Stomach (tissue), 9 donors: Measurements from ENCODE around the gene NAB2. TPM values are rescaled to one million over a fixed set of nuclear protein-coding genes. Genes with fewer than 3 reads are reported as not detected.

ENCODE experiments used
- DNase-seq, 2 donors: peaks; one replicate each; pipeline versions ENCODE4 v3.0.0 to v3.0.0-alpha.2; 2013 to 2019
- H3K27ac ChIP-seq, 5 donors: fragments of 200-600 bp in 4 of 5; sonication (generic) in 4 of 5; one replicate each; pipeline ENCODE4 v1.5.1; 2013 to 2019; ENCODE audit warnings: mild to moderate bottlenecking in 1 of 5, moderate library complexity in 1 of 5
- H3K27me3 ChIP-seq, 3 donors: fragments of 200-600 bp; sonication (generic); one replicate each; pipeline ENCODE4 v1.5.1; 2017 to 2019; ENCODE audit warnings: mixed run types in 1 of 3
- H3K36me3 ChIP-seq, 4 donors: fragments of 200-600 bp; sonication (generic); 1 replicate in 3 of 4; 2 replicates in 1 of 4; pipeline ENCODE4 v1.5.1; 2016 to 2019
- H3K4me1 ChIP-seq, 4 donors: fragments of 200-600 bp; sonication (generic); one replicate each; pipeline ENCODE4 v1.5.1; 2016 to 2019
- H3K4me3 ChIP-seq, 4 donors: fragments of 200-600 bp; sonication (generic) in 3 of 4; one replicate each; pipeline ENCODE4 v1.5.1; 2016 to 2019; ENCODE audit warnings: mild to moderate bottlenecking in 1 of 4
- H3K9me3 ChIP-seq, 4 donors: fragments of 200-600 bp; sonication (generic); one replicate each; pipeline ENCODE4 v1.5.1; 2016 to 2019
- CTCF ChIP-seq, 7 experiments: fragments of 450-650 bp in 4 of 7; fragments of 200-600 bp in 3 of 7; sonication (generic) in 3 of 7; IDR thresholded peaks; one replicate each; pipeline ENCODE4 v1.5.1; 2016 to 2019; ENCODE audit warnings: antibody characterized with exemption in 7 of 7, control low read depth in 2 of 7, mild to moderate bottlenecking in 1 of 7
- EP300 ChIP-seq: sonication (generic); formaldehyde crosslinking; IDR thresholded peaks from one replicate; pipeline ENCODE4 v1.6.1; 2017; ENCODE audit warnings: antibody characterized with exemption
- POLR2A ChIP-seq, 4 donors: fragments of 450-650 bp; IDR thresholded peaks; one replicate each; pipeline ENCODE4 v1.6.1; 2016; ENCODE audit warnings: antibody characterized with exemption in 4 of 4, control low read depth in 2 of 4, mild to moderate bottlenecking in 1 of 4, moderate library complexity in 1 of 4
- POLR2AphosphoS5 ChIP-seq, 3 donors: sonication (generic); formaldehyde crosslinking; IDR thresholded peaks; one replicate each; pipeline ENCODE4 v1.6.1; 2016; ENCODE audit warnings: antibody characterized with exemption in 3 of 3
- whole genome bisulfite sequencing, 5 donors: extraction: QIAGEN DNeasy Blood & Tissue Kit in 3 of 5; methylation state at CpG; one replicate each; pipeline versions ENCODE4 v1.1.5 to v1.1.7; 2013 to 2018; 5-methylcytosine and 5-hydroxymethylcytosine counted together
- intact Hi-C: fragments of 100-400 bp; cut with DNase I; formaldehyde crosslinking; loops from one replicate; pipeline ENCODE4 v1.15.1; 2023; ENCODE audit warnings: low total_unique reads
- polyA plus RNA-seq, 3 donors: library from polyadenylated mRNA; stranded (reverse); fragments of 200-250 nt; gene quantifications; one replicate each; pipeline ENCODE4 v1.2.3, GENCODE V29; 2013
- total RNA-seq, 5 donors: library from RNA; depleted of rRNA; stranded (reverse); fragments of >200 nt; gene quantifications; one replicate each; pipeline versions ENCODE4 v1.1.0 to v1.2.3, GENCODE V29; 2014 to 2016
- donor health status: healthy with polysubstance abuse.
- donor health status: Bipolar disorder and iron deficiency.
- donor health status: healthy.

NAB2 gene
- total and polyA plus RNA-seq, 8 donors, result 1.7 to 16.6 (median 12.1) TPM; not detected in 1

GRCh38 chr12:57099766-57100165 lies 10.9 kb downstream of the NAB2 start:
- intact Hi-C loops, result no loop called here
- H3K36me3 ChIP-seq, result peaks cover 60 to 94% (median 91%) of the 10 kb centered on the region in 4 donors
- H3K27ac ChIP-seq, result peak overlapping the region in 2 of 5 donors; percentile 41 to 50
- H3K4me3 ChIP-seq, result no peak overlapping the region
- peaks cover 9 to 69% (median 19%) of the 10 kb centered on the region in 4 donors for H3K4me1 ChIP-seq
- TF ChIP-seq CTCF (IDR thresholded peaks at IDR 0.05), result no peak
- no peak for TF ChIP-seq POLR2A (IDR thresholded peaks at IDR 0.05)
- TF ChIP-seq EP300, result no peak
- no peak for TF ChIP-seq POLR2AphosphoS5 (IDR thresholded peaks at IDR 0.05)
- no peak for DNase-seq
- WGBS, 5 donors, result 68 to 79% (median 77%) methylated on average over 12 of the region's 12 CpGs
- no peaks in the 10 kb centered on the region for H3K27me3 ChIP-seq
- no peaks in the 10 kb centered on the region for H3K9me3 ChIP-seq

- intact Hi-C loops, result no loop called here
- peak; percentile 58 to 73 for DNase-seq
Observed at GRCh38 chr12:57101892-57102695, 13.2 kb downstream of the NAB2 start.

GRCh38 chr12:57103856-57104255 lies 14.9 kb downstream of the NAB2 start:
- H3K36me3 ChIP-seq, result peaks cover 50 to 92% (median 83%) of the 10 kb centered on the region in 4 donors
- H3K4me3 ChIP-seq, result no peak overlapping the region
- no peaks in the 10 kb centered on the region for H3K9me3 ChIP-seq
- peaks cover 23 to 69% (median 36%) of the 10 kb centered on the region in 4 donors for H3K4me1 ChIP-seq
- H3K27ac ChIP-seq, result peak overlapping the region in 1 of 5 donors; percentile 64
- no peaks in the 10 kb centered on the region for H3K27me3 ChIP-seq
- intact Hi-C loops, result no loop called here
- 76 to 83% (median 80%) methylated on average over 7 of the region's 7 CpGs for WGBS, 5 donors
- no peak for DNase-seq
- no peak for TF ChIP-seq POLR2AphosphoS5 (IDR thresholded peaks at IDR 0.05)
- no peak for TF ChIP-seq CTCF (IDR thresholded peaks at IDR 0.05)
- TF ChIP-seq EP300, result no peak
- TF ChIP-seq POLR2A (IDR thresholded peaks at IDR 0.05), result no peak

More at GRCh38 chr12:57101892-57102695, 13.2 kb downstream of the NAB2 start:
- Histone ChIP-seq H3K4me3 (no peak overlapping the region), H3K36me3 (peaks cover 68 to 94% (median 91%) of the 10 kb centered on the region in 4 donors), H3K27ac (peak overlapping the region; percentile 43 to 76 (median 64)), H3K27me3 (no peaks in the 10 kb centered on the region), H3K4me1 (peaks cover 9 to 62% (median 20%) of the 10 kb centered on the region in 4 donors), H3K9me3 (no peaks in the 10 kb centered on the region)
- TF ChIP-seq POLR2A (IDR thresholded peaks at IDR 0.05), result no peak
- TF ChIP-seq POLR2AphosphoS5 (IDR thresholded peaks at IDR 0.05), result peak in 1 of 3 donors; percentile 59
- 54 to 63% (median 60%) methylated on average over 14 to 15 of the region's 15 CpGs for WGBS, 5 donors

- Histone ChIP-seq H3K36me3 (peaks cover 46 to 86% (median 78%) of the 10 kb centered on the region in 4 donors), H3K9me3 (no peaks in the 10 kb centered on the region), H3K27me3 (no peaks in the 10 kb centered on the region), H3K4me3 (no peak overlapping the region), H3K27ac (no peak overlapping the region), H3K4me1 (peaks cover 28 to 69% (median 41%) of the 10 kb centered on the region in 4 donors)
- WGBS, 5 donors, result 91 to 94% (median 93%) methylated on average over 12 of the region's 12 CpGs
- TF ChIP-seq CTCF (IDR thresholded peaks at IDR 0.05) (no peak), POLR2AphosphoS5 (IDR thresholded peaks at IDR 0.05) (no peak), POLR2A (IDR thresholded peaks at IDR 0.05) (no peak), EP300 (no peak)
- DNase-seq, result peak in 1 of 2 donors; percentile 22
- intact Hi-C loops, result no loop called here
Observed at GRCh38 chr12:57104292-57104910, 15.5 kb downstream of the NAB2 start.
